ENCODE data around the gene SLC39A11.
"Not testable (repeated sequence)": the region's sequence is repeated elsewhere in the genome, so short reads cannot be mapped to it uniquely, and the experiment has no call there.

SLC39A11 gene

DNA sequence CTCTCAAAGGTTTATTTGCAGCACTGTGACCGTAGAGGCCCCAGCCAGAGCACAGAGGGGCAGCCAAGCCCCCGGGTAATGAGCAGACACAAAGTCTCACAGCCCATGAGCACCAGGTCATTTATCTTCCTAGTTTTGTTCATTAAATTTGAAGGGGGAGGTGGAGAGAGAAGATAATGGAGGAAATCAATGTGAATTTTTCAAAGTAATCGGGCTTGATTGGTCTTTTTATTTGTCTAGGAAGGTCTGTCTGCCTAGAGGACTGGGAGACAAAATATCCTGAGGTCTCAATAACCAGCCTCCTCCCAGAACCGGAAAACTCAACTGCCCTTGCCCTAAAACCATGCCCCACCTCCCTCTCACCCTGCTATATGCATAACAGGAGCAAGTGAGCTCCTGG is 189.0 kb downstream of the SLC39A11 start:
- no peak for DNase-seq

DNA sequence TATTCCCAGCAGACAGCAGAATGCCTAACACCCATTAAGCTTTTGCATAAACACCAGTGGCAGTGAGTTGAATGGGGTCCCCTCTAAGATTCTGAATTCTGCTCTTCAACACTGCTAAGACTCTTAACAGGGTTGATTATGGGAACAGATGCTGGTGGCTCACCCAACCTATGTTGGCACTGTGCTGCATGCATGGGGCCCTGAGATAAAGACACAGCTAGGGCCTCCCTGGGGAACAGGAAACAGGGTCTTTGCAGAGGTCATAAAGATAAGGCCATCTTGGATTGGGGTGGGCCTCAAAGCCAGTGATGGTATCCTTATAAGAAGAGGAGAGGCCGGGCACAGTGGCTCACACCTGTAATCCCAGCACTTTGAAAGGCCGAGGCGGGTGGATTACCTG is 190.8 kb downstream of the SLC39A11 start:
- no peak for DNase-seq

DNA sequence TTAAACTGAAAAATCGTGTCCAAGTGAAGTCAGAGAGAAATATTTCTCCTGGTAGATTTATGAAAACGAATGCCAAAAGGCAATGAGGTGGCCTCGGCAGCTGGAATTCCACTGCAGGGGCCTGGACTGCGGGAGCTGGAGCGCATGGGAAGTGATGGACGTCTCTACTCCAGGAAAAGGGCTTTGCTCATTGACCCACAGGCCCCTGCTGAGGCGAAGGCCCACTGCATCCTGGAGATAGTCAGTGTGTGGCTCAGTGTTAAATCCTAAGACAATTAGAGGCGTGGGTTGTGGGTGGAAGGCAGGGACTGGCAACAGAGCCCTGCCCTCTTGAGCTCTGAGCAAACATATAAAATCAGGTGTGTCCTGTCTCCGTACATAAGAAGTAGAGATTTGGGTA is 191.4 kb downstream of the SLC39A11 start:
- no peak for DNase-seq

DNA sequence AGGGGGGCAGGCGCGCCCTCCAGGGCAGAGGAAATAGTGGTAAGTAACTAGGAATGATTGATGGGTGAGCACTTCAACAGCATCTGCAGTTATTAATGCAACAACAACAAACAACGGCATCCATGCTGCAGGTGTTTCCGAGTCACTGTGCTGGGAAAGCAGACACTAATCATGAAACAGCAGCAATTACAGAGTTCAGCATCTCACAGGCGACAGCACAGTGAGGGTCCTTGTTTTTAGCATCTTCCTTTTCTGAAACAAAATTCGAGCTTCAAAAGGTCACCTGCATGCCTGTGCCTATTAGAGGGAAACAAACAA is 191.9 kb downstream of the SLC39A11 start:
- no peak for DNase-seq

DNA sequence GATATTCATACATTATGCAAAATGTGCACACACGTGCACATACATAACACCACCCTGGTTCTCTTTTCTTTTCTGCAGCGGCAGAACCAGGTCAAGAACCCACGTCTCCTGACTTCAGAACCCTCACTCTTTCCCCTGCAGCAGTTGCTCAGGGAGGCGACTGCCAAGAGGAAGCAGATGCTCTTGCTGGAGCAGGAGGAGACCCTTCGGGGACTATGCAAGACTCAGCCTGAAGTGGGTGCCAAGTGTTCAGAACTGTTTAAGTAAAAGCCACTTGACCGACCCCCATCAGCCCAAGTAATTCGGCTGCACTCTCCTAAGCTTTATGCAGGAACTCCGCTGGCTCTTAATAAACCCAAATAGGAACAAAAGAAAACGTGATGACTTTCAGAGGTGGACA is 193.8 kb downstream of the SLC39A11 start:
- DNase-seq, result no peak

DNA sequence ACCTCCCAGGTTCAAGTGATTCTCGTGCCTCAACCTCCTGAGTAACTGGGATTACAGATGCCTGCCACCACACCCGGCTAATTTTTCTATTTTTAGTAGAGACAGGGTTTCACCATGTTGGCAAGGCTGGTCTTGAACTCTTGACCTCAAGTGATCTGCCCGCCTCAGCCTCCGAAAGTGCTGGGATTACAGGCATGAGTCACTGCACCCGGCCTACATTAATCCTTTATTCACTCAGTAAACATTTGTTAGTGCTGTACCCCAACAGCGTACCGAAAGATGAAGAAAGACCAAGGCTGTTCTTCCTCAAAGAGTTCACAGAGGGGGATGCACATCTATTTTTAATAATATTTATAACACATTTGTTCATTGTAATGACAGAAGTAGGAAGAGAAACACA is 196.2 kb downstream of the SLC39A11 start:
- not testable (repeated sequence) for DNase-seq

DNA sequence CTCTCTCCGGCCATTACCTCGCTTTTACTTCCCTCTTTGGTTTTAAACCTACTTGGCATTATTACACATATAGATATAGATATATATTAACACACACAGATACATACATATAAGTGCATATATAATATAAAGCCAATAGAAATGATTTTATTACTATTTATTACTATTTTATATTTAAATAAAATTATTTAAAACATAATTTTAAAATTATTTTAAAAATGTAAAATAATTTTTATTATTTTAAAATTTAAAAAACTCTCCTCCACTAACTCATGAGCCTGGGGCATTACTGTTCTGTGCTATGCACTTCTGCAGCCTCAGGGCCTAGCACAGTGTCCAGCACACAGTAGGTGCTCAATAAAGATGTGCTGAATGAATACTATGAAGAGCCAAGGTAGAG is 200.9 kb downstream of the SLC39A11 start:
- DNase-seq, result no peak

DNA sequence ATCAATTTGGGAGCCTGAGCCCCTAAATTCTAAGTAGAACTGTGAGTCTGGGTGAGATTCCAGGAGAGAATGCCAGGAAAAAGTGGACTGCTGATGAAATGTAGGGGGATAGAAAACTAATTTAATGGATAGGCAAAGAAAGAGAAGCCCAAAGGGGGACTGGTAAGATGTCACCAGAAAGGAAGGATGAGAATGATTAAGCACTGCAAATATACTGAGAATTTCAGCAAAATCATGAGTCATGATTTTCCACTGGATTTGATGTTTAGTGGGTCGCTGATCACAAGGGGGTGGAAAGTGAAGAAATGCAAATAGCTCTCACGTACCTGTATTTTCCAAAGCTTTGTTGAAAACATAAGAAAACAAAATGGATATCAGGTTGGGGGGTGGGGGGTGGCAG is 201.8 kb downstream of the SLC39A11 start:
- DNase-seq, result no peak

DNA sequence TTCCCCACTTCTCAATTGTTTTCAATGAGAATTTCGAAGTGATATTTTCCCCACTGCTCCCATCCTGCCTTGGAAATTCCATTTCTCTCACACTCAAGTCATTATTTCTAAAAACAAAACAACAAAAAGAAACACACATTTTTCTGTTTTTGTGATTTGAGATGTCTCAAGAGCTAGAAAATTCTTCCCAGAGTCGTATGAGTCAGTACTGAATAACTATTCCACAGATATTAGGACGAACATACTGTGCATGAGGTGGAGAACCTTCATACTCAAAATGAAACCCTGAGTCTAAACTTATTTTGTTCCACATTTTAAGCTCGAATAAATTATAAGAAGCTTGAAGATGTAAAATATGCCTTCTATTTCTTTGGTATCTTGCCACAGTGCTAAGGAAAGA is 204.6 kb downstream of the SLC39A11 start:
- no peak for DNase-seq

DNA sequence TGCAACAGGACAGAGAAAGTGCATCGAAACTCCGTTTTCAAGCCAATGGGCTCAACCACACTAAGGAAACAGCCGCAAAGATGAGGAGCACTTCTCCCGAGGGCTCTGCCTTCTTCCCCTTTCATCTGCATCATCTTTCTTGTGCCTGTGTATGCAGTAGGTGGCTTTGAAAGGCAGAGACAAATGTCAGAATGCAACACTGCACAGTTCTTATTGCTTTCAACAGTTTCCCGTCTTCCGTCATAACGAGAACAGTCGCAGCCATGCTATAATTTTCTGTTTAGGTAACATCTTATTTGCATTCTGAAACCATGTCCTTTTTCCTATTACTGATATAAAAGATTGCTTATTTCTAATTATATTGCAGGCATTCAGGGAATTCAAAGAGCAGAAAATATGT is 205.2 kb downstream of the SLC39A11 start:
- no peak for DNase-seq

DNA sequence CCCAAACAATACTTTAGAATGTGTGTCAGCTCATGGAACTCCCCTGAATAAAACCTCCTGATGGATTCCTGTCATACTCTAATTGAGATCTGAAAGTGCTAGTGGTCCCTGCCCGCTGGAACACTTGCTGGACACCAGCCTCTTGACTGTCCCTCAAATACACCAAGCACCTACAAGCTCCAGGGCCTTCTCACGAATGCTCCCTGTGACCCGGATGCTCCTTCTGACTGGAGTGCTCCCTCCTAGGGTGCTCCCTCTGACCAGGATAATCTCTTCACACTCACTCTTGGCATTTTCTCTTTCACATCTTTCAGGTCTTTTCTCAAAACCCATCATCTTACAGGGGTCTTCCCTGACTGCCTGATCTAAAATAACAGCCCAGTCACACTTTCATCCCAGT is 205.9 kb downstream of the SLC39A11 start:
- DNase-seq, result no peak

DNA sequence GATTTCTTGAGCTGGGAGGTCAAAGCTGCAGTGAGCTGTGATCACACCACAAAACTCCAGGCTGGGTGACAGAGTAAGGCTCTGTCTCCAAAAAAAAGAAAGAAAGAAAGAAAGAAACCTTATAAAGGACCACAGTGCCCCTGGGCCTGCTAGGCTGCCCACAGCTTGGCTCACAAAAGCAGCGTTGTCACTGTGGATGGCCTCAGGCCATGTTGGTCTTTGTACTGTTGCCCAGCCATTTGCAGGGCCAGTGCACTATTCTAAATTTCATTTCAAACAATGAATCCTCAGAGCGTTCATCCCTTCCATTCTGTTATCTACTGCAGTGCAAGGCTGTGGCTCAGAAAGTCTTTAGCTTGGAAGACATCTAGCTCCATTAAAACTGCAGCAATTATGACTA is 208.4 kb downstream of the SLC39A11 start:
- no peak for DNase-seq

DNA sequence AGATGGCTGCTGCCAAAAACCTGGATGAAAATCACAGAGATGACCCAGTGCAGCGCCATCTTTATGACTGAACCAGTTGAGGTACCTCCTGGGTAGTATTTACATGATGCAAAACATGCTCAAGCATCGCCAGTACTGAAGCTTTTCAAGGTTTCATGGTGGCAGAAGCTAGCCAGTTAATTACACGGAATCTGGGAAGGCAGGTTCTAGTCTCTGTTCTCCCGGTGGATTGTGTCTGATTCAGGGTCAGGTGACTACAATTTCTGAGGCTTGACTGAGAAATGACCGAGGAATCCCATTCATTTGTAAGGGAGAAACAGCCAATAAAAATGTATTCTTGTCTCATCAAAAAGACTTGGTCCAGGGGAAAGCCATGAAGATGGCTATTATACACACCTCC is 209.1 kb downstream of the SLC39A11 start:
- no peak for DNase-seq

DNA sequence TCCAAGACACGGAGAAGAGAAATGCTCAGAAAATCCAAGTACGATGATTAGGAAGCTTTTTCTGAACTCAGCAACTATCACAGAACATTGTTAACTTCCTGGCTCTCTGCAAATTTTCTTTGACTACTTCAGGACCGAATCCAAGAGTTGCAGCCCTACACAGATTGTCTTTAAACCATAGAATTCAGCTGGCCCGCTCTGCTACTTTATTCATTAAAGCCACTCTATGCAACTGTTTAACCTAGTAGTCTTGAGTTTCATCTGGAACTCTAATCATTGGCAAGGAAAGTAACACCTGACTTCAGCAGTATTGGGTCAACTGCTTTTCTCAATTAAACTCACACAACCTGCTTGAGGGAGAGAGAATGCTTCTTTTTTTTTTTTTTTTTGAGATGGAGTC is 210.1 kb downstream of the SLC39A11 start:
- no peak for DNase-seq

DNA sequence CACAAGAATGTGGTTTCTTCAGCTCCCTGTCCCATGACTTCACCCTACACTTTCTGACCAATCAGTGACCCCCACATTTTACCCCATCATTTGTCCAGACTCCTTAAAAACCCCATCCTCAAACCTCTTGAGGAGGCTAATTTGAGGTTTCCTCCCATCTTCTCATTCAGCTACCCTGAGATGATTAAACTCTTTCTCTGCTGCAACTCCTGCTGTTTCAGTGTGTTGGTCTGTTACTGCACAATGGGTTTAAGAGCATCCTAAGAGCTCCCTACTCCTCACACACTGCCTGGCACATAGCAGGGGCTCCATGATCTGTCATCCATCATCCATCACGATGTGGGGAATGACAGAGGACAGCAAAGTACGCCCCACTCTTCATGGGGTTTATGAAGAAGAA is 212.6 kb downstream of the SLC39A11 start:
- no peak for DNase-seq

DNA sequence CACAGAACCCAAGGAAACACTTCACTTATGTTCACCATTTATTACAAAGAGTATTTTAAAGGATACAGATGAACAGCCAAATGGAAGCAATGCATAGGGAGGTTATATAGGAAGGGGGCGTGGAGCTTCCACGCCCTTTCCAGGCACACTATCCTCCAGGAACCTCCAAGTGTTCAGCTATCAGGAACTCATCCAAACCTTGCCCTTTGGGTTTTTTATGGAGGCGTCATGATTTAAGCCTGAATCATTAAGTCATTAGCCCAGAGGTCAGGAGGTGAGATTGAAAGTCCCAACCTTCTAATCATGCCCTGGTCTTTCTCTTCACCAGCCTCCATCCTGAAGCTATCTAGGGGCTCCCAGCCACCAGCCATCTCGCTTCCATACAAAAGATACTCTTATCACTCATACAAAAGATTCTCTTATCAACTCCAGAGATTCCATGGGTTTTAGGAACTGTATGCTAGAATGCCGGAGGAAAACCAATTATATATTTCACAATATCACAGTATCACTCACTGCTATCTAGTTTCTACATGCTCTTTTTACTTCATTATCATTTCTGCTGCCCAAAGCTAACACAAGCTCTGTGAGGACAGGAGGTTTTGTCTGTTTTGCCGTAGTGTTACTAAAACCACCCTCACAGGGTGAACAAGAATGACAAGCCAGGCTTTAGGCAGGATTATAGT is 213.4 kb downstream of the SLC39A11 start:
- no peak for DNase-seq

DNA sequence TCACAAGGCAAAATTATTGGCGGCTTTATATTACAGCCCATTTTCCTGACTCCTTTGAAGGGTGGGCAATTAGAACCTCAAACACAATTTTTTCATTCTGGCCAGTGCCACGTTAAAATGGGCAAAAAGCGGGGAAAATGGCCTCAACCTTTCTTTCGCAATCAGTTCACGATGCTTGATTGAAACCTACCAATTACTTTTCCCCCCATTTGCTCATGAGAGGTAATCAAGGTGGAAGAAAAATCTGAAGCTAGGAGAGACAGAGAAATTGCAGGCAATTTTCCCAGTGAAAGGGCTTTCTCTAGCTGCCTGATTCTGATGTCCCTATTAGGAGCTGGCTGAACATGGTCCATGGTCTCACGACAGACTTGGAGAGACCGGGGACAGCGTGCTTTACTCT is 215.1 kb downstream of the SLC39A11 start:
- no peak for DNase-seq

DNA sequence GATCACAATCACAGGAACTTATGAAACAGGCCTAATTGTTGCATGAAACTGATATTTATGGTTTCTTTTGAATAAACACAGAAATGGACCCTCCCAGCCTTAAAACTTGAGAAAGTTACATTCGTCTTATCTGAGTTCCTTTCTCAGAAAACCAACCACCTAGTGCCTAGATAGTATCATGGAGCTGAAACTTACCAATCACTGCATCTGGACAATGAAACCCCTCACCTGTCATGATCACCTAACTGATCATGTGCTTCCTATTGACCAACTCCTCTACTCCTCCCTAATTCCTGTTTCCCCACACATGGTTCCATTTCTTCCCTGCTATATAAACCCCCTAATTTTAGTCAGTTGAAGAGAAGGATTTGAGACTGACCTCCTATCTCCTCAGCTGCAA is 216.1 kb downstream of the SLC39A11 start:
- no peak for DNase-seq

DNA sequence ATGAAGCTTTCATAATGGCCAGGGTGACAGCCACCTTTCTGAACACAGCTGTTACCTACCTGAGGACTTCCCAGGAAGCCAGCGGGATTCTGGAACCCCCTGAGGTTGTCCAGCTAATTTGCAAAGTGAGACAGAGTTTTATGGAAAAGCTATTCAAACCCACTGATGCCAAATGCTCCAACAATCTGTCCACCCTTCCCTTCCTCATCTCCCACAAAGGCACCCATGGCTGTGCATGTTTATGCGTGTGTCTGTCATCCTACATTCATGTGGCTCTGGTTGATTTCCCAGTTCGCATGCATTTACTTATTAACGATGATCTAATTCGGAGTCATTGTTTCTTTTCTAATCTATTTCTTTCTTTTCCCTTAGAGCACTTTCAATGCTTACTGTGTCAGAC is 217.1 kb downstream of the SLC39A11 start:
- no peak for DNase-seq

DNA sequence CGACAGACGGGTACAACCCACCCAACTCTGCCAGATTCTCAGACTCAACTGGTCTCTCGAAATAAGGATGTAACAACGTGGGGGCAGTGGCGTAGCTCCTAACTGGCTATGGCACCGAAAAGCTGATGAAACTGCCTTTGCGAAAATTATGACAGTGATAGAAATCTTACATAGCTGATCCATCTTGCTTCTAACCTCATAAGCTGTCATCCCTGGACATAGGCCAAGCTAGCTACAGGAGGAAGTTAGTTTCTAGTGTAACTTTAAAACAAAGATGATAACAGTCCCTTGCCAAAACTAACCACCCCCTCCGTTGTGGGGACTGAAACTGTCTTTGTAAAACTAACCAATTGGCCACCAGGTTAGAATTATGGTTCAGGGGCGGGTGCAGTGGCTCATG is 220.1 kb downstream of the SLC39A11 start:
- DNase-seq, result no peak

DNA sequence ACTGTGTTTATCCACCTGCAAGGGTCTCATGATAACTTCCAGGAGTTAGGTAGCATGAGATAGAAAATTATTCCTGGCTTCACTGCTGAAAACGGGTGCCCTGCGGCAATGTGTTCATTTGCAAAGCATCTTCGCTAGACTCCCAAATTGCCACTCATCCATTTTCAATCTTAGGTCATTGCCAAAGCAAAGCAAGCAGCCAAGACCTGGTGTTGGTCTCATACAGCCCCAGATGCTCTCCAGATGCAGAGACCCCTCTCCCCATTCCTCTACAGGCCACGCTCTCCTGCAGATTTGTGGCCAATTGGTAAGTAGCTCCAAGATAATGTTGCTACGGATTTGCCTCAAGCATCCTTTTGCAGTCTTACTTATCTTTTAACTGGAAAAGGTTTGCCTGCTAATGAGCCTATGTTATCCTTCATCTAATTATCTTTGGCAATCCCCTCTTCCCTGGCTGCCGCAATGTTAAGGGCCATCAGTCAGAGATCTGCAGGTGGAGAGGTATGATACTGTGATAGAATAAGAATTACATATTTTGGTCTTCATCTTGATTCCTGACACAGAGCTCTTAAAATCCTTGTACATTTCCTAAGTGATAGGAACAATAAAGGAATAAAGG is 222.0 kb downstream of the SLC39A11 start:
- DNase-seq, result no peak

DNA sequence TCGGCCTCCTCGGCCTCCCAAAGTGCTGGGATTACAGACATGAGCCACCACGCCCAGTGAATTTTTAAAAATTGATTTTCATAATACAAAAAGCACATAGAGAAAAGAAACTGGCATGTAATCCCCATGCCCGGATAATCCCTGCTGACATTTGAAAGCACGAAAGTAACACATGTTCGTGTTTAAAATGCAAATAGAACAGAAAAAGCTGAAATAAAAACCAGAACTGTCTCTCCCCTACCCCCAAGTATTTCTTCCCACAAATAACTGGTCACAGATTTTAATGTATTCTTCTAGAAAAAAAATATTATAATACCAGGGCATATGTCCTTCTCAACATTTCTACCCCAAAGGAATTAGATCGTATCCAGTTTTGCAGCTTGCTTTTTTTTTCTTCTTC is 222.9 kb downstream of the SLC39A11 start:
- no peak for DNase-seq

DNA sequence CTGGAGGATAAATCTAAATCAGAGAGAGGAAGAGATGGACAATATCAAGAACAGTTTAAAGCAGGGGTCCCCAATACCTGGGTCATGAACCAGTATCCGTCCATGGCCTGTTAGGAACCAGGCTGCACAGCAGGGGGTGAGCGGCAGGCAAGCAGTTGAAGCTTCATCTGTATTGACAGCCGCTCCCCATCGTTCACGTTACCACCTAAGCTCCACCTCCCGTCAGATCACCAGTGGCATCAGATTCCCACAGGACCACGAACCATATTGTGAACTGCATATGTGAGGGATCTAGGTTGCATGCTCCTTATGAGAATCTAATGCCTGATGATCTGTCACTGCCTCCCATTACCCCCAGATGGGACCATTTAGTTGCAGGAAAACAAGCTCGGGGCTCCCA is 226.5 kb downstream of the SLC39A11 start:
- DNase-seq, result no peak

DNA sequence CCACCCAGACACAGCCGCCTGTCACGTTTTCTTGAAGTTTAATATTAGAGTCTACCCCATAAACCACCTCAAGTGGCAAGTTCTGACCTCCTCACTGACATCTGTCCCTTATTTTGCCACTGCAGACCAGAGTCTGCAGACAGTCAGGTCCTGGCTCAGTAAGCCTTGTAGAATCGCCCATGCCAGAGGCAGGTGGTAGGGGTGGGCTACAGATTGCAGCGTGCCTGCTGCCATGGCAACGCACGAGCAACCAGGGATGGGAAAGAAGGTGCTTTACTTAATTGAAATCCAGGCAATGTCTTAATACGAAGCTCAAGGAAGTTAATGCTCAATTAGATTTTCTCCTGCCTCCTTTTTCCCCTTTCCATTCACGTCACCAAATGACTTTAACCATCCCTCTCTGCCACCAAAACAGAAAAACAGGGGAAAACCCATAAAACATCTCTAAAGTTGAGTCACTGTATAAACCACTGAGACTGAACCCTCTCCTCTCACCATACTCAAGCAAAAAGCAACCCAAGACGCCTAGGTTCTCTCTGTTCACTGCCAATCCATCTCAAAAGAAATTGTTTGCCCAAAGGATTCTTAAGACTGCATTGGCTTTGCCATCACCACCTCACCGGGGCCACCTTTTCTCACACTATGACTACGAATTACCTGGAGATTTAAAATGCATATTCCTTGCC is 228.8 kb downstream of the SLC39A11 start:
- no peak for DNase-seq

Data from NCI-H2107 (cell line).